PFSK-1 (cell line): ENCODE data around the gene TGM4.

Experiments used
- POLR2AphosphoS5 ChIP-seq: IDR thresholded peaks from 2 replicates; pipeline ENCODE4 v1.6.1; 2012; ENCODE audit warnings: low read depth, mild to moderate bottlenecking, control low read depth, low read length, moderate library complexity
- REST ChIP-seq, 2 experiments: IDR thresholded peaks; 2 replicates each; pipeline versions ENCODE4 v1.6.1 to v1.8.0; 2011 to 2012; ENCODE audit warnings: low read depth in 2 of 2, low read length in 2 of 2, control low read depth in 1 of 2, inconsistent platforms in 1 of 2, mild to moderate bottlenecking in 1 of 2, moderate library complexity in 1 of 2; ENCODE audit not compliant: insufficient read depth in 1 of 2
- TAF1 ChIP-seq: IDR thresholded peaks from 2 replicates; pipeline ENCODE4 v1.6.1; 2012; ENCODE audit warnings: low read length, control low read depth, borderline replicate concordance; ENCODE audit not compliant: insufficient read depth

DNA sequence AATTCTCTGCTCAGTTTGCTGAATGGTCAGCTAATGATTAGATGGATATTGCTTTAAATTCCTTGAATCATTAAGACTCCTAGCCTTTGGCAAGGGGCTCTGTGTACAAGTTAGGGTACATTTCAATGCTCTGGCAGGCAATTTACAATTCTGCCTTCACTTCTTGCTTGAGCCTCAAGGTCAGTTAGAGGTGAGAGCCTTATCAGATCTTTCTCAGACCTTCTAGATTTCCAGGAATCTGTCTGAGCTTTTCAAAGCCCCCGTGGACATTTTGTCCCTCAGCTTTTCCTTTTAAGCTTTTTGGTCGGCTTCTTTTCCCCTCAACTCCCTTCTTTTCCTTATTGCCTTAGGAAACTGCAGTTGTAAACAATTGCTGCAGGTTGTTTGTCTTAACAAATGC lies 34.7 kb downstream of the TGM4 start:
- TF ChIP-seq POLR2AphosphoS5 (no peak), REST (IDR thresholded peaks at IDR 0.05; ENCODE audit: insufficient read depth in 1 of 2, low read depth in 2 of 2, low read length in 2 of 2) (no peak), TAF1 (no peak)
